ENCODE data around the gene UBE2E2. TPM values are rescaled to one million over a fixed set of nuclear protein-coding genes. Genes with fewer than 3 reads are reported as not detected.
"Not testable (repeated sequence)": the region's sequence is repeated elsewhere in the genome, so short reads cannot be mapped to it uniquely, and the experiment has no call there.

The UBE2E2 gene
- total RNA-seq, 2 donors from 2014 or later = 5.0 to 7.6 TPM

- DNase-seq (no peak), ATAC-seq (no peak)
- no peaks in the 10 kb centered on the region for H3K27me3 Mint-ChIP-seq
- no peak overlapping the region for H3K27ac Mint-ChIP-seq
- no peaks in the 10 kb centered on the region for H3K9me3 ChIP-seq (ENCODE audit: control insufficient read depth, low read length, poor library complexity, severe bottlenecking)
- no peak overlapping the region for H3K4me3 Mint-ChIP-seq
- H3K36me3 Mint-ChIP-seq (ENCODE audit: low read depth) = no peaks in the 10 kb centered on the region
- peaks cover 2% of the 10 kb centered on the region for H3K4me1 Mint-ChIP-seq
Observed at GRCh38 chr3:23342343-23342742, 139.2 kb downstream of the UBE2E2 start.

- Mint-ChIP-seq H3K4me3 (no peak overlapping the region), H3K4me1 (peaks cover 2% of the 10 kb centered on the region), H3K36me3 (ENCODE audit: low read depth) (no peaks in the 10 kb centered on the region), H3K27me3 (no peaks in the 10 kb centered on the region), H3K27ac (no peak overlapping the region)
- DNase-seq (no peak), ATAC-seq (no peak)
- H3K9me3 ChIP-seq (ENCODE audit: control insufficient read depth, low read length, poor library complexity, severe bottlenecking) = no peaks in the 10 kb centered on the region
Observed at GRCh38 chr3:23343509-23343908, 140.4 kb downstream of the UBE2E2 start.

- no peak overlapping the region for H3K27ac Mint-ChIP-seq
- no peaks in the 10 kb centered on the region for H3K27me3 Mint-ChIP-seq
- no peaks in the 10 kb centered on the region for H3K36me3 Mint-ChIP-seq (ENCODE audit: low read depth)
Observed at GRCh38 chr3:23344886-23345285, 141.8 kb downstream of the UBE2E2 start.

GRCh38 chr3:23349444-23349843 is 146.3 kb downstream of the UBE2E2 start:
- H3K4me3 Mint-ChIP-seq; H3K27me3 Mint-ChIP-seq; H3K36me3 Mint-ChIP-seq (ENCODE audit: low read depth); H3K4me1 Mint-ChIP-seq; H3K27ac Mint-ChIP-seq; DNase-seq; H3K9me3 ChIP-seq (ENCODE audit: control insufficient read depth, low read length, poor library complexity, severe bottlenecking); ATAC-seq: not testable (repeated sequence)

More at GRCh38 chr3:23344886-23345285, 141.8 kb downstream of the UBE2E2 start:
- DNase-seq = no peak
- Mint-ChIP-seq H3K4me1 (peaks cover 2% of the 10 kb centered on the region), H3K4me3 (no peak overlapping the region)
- ATAC-seq = no peak
- H3K9me3 ChIP-seq (ENCODE audit: control insufficient read depth, low read length, poor library complexity, severe bottlenecking) = no peaks in the 10 kb centered on the region

GRCh38 chr3:23356169-23356568 is 153.0 kb downstream of the UBE2E2 start:
- Mint-ChIP-seq H3K4me1 (no peaks in the 10 kb centered on the region), H3K4me3 (no peak overlapping the region), H3K27ac (no peak overlapping the region), H3K36me3 (ENCODE audit: low read depth) (no peaks in the 10 kb centered on the region), H3K27me3 (no peaks in the 10 kb centered on the region)
- H3K9me3 ChIP-seq (ENCODE audit: control insufficient read depth, low read length, poor library complexity, severe bottlenecking) = no peaks in the 10 kb centered on the region
- ATAC-seq (no peak), DNase-seq (no peak)

GRCh38 chr3:23356923-23357322 is 153.8 kb downstream of the UBE2E2 start:
- Mint-ChIP-seq H3K27me3 (no peaks in the 10 kb centered on the region), H3K4me3 (no peak overlapping the region), H3K36me3 (ENCODE audit: low read depth) (no peaks in the 10 kb centered on the region), H3K27ac (no peak overlapping the region), H3K4me1 (no peaks in the 10 kb centered on the region)
- DNase-seq (no peak), ATAC-seq (no peak)
- no peaks in the 10 kb centered on the region for H3K9me3 ChIP-seq (ENCODE audit: control insufficient read depth, low read length, poor library complexity, severe bottlenecking)

- H3K27ac Mint-ChIP-seq = no peak overlapping the region
- H3K4me1 Mint-ChIP-seq = no peaks in the 10 kb centered on the region
- no peak overlapping the region for H3K4me3 Mint-ChIP-seq
- no peaks in the 10 kb centered on the region for H3K27me3 Mint-ChIP-seq
- no peak for DNase-seq
- no peaks in the 10 kb centered on the region for H3K9me3 ChIP-seq (ENCODE audit: control insufficient read depth, low read length, poor library complexity, severe bottlenecking)
- ATAC-seq = no peak
- no peaks in the 10 kb centered on the region for H3K36me3 Mint-ChIP-seq (ENCODE audit: low read depth)
Observed at GRCh38 chr3:23359116-23359515, 156.0 kb downstream of the UBE2E2 start.

GRCh38 chr3:23365066-23365465 is 161.9 kb downstream of the UBE2E2 start:
- Mint-ChIP-seq H3K27ac (no peak overlapping the region), H3K27me3 (no peaks in the 10 kb centered on the region), H3K36me3 (ENCODE audit: low read depth) (no peaks in the 10 kb centered on the region), H3K4me1 (no peaks in the 10 kb centered on the region), H3K4me3 (no peak overlapping the region)
- H3K9me3 ChIP-seq (ENCODE audit: control insufficient read depth, low read length, poor library complexity, severe bottlenecking) = no peaks in the 10 kb centered on the region
- ATAC-seq = no peak
- no peak for DNase-seq

- ATAC-seq (no peak), DNase-seq (no peak)
- Mint-ChIP-seq H3K27ac (no peak overlapping the region), H3K4me1 (peaks cover 2% of the 10 kb centered on the region), H3K36me3 (ENCODE audit: low read depth) (peaks cover 2% of the 10 kb centered on the region), H3K27me3 (peaks cover 4% of the 10 kb centered on the region), H3K4me3 (no peak overlapping the region)
- H3K9me3 ChIP-seq (ENCODE audit: control insufficient read depth, low read length, poor library complexity, severe bottlenecking) = no peaks in the 10 kb centered on the region
Observed at GRCh38 chr3:23368731-23369130, 165.6 kb downstream of the UBE2E2 start.

- Mint-ChIP-seq H3K36me3 (ENCODE audit: low read depth) (peaks cover 2% of the 10 kb centered on the region), H3K27ac (no peak overlapping the region), H3K4me3 (no peak overlapping the region), H3K27me3 (peaks cover 4% of the 10 kb centered on the region), H3K4me1 (peaks cover 2% of the 10 kb centered on the region)
- H3K9me3 ChIP-seq (ENCODE audit: control insufficient read depth, low read length, poor library complexity, severe bottlenecking) = no peaks in the 10 kb centered on the region
- no peak for DNase-seq
- no peak for ATAC-seq
Observed at GRCh38 chr3:23372285-23372684, 169.2 kb downstream of the UBE2E2 start.

- ATAC-seq = no peak
Observed at GRCh38 chr3:23376516-23377248, 173.6 kb downstream of the UBE2E2 start.

GRCh38 chr3:23377928-23378672 is 175.0 kb downstream of the UBE2E2 start:
- Mint-ChIP-seq H3K27me3 (no peaks in the 10 kb centered on the region), H3K27ac (no peak overlapping the region), H3K4me3 (no peak overlapping the region), H3K4me1 (no peaks in the 10 kb centered on the region), H3K36me3 (ENCODE audit: low read depth) (no peaks in the 10 kb centered on the region)
- H3K9me3 ChIP-seq (ENCODE audit: control insufficient read depth, low read length, poor library complexity, severe bottlenecking) = no peaks in the 10 kb centered on the region
- no peak for ATAC-seq
- DNase-seq = no peak

More at GRCh38 chr3:23376516-23377248, 173.6 kb downstream of the UBE2E2 start:
- Mint-ChIP-seq H3K36me3 (ENCODE audit: low read depth) (no peaks in the 10 kb centered on the region), H3K4me1 (no peaks in the 10 kb centered on the region), H3K27me3 (no peaks in the 10 kb centered on the region), H3K27ac (no peak overlapping the region), H3K4me3 (no peak overlapping the region)
- no peaks in the 10 kb centered on the region for H3K9me3 ChIP-seq (ENCODE audit: control insufficient read depth, low read length, poor library complexity, severe bottlenecking)
- no peak for DNase-seq

- peaks cover 3% of the 10 kb centered on the region for H3K36me3 Mint-ChIP-seq (ENCODE audit: low read depth)
- no peaks in the 10 kb centered on the region for H3K27me3 Mint-ChIP-seq
Observed at GRCh38 chr3:23383875-23384274, 180.7 kb downstream of the UBE2E2 start.

GRCh38 chr3:23385327-23385726 is 182.2 kb downstream of the UBE2E2 start:
- H3K9me3 ChIP-seq (ENCODE audit: control insufficient read depth, low read length, poor library complexity, severe bottlenecking) = no peaks in the 10 kb centered on the region
- no peak for ATAC-seq
- no peak for DNase-seq
- Mint-ChIP-seq H3K27ac (no peak overlapping the region), H3K27me3 (peaks cover under 1% of the 10 kb centered on the region), H3K4me1 (no peaks in the 10 kb centered on the region), H3K4me3 (no peak overlapping the region), H3K36me3 (ENCODE audit: low read depth) (peaks cover 3% of the 10 kb centered on the region)

More at GRCh38 chr3:23383875-23384274, 180.7 kb downstream of the UBE2E2 start:
- no peaks in the 10 kb centered on the region for H3K4me1 Mint-ChIP-seq
- DNase-seq (no peak), ATAC-seq (no peak)
- no peak overlapping the region for H3K4me3 Mint-ChIP-seq
- no peaks in the 10 kb centered on the region for H3K9me3 ChIP-seq (ENCODE audit: control insufficient read depth, low read length, poor library complexity, severe bottlenecking)
- no peak overlapping the region for H3K27ac Mint-ChIP-seq
